ENCODE data around the gene SRPRA.

The SRPRA gene

GRCh38 chr11:126214841-126215240 is 53.9 kb downstream of the SRPRA start:
- CTCF ChIA-PET: no interaction called here
- no peak for TF ChIP-seq FOXM1 (IDR thresholded peaks at IDR 0.05; ENCODE audit: borderline replicate concordance)
- TF ChIP-seq HDGF (IDR thresholded peaks at IDR 0.05; ENCODE audit: borderline replicate concordance): no peak
- TF ChIP-seq CTBP1 (IDR thresholded peaks at IDR 0.05; ENCODE audit: borderline replicate concordance): no peak
- TF ChIP-seq SP1 (IDR thresholded peaks at IDR 0.05): no peak
- TF ChIP-seq BHLHE40 (IDR thresholded peaks at IDR 0.05; ENCODE audit: borderline replicate concordance): no peak
- no peak for TF ChIP-seq FOXA1 (IDR thresholded peaks at IDR 0.05)
- TF ChIP-seq TARDBP (IDR thresholded peaks at IDR 0.05): no peak
- POLR2A ChIA-PET: no interaction called here
- no peak for DNase-seq (ENCODE audit: extremely low spot score)

- CTCF ChIA-PET: no interaction called here
- POLR2A ChIA-PET: no interaction called here
- TF ChIP-seq FOXK2 (IDR thresholded peaks at IDR 0.05) (no peak), ELF4 (IDR thresholded peaks at IDR 0.05) (no peak), CTBP1 (IDR thresholded peaks at IDR 0.05; ENCODE audit: borderline replicate concordance) (no peak), L3MBTL2 (conservative IDR thresholded peaks at IDR 0.05) (no peak), SUZ12 (IDR thresholded peaks at IDR 0.05) (no peak), FOXA1 (IDR thresholded peaks at IDR 0.05) (no peak), PKNOX1 (IDR thresholded peaks at IDR 0.05) (no peak), LEF1 (IDR thresholded peaks at IDR 0.05; ENCODE audit: borderline replicate concordance) (no peak), ZNF384 (IDR thresholded peaks at IDR 0.05) (0 out of 2 replicates have a peak, but pooled peaks have one; percentile 3)
- DNase-seq (ENCODE audit: extremely low spot score): no peak
These were observed 54.3 kb downstream of the SRPRA start for GRCh38 chr11:126214441-126214840.

All from HEK293T (cell line).